GM21515 (cell line): ENCODE measurements around the gene HIPK2.

Experiments
- ATAC-seq: cut with Tn5 transposase; IDR thresholded peaks from one replicate; pipeline ENCODE4 v1.9.1; 2021; ENCODE audit not compliant: unreplicated experiment

HIPK2 gene

GRCh38 chr7:139699640-139700504 lies 77.9 kb downstream of the HIPK2 start:
- ATAC-seq, result no peak

GRCh38 chr7:139698844-139699243 lies 79.0 kb downstream of the HIPK2 start:
- no peak for ATAC-seq

- no peak for ATAC-seq
Observed at GRCh38 chr7:139698278-139698677, 79.5 kb downstream of the HIPK2 start.

GRCh38 chr7:139697056-139697455 lies 80.7 kb downstream of the HIPK2 start:
- no peak for ATAC-seq

GRCh38 chr7:139696552-139696951 lies 81.2 kb downstream of the HIPK2 start:
- ATAC-seq, result peak; percentile 42

GRCh38 chr7:139695588-139695987 lies 82.2 kb downstream of the HIPK2 start:
- no peak for ATAC-seq

GRCh38 chr7:139695051-139695450 lies 82.7 kb downstream of the HIPK2 start:
- no peak for ATAC-seq

- no peak for ATAC-seq
Observed at GRCh38 chr7:139694389-139694676, 83.5 kb downstream of the HIPK2 start.

- ATAC-seq, result no peak
Observed at GRCh38 chr7:139693651-139694388, 84.0 kb downstream of the HIPK2 start.

GRCh38 chr7:139692723-139693122 lies 85.1 kb downstream of the HIPK2 start:
- ATAC-seq, result no peak

GRCh38 chr7:139691253-139691781 lies 86.5 kb downstream of the HIPK2 start:
- ATAC-seq, result no peak

GRCh38 chr7:139687980-139688632 lies 89.7 kb downstream of the HIPK2 start:
- no peak for ATAC-seq

- no peak for ATAC-seq
Observed at GRCh38 chr7:139687211-139687954, 90.4 kb downstream of the HIPK2 start.

GRCh38 chr7:139683137-139683921 lies 94.5 kb downstream of the HIPK2 start:
- peak; percentile 66 for ATAC-seq

GRCh38 chr7:139682136-139683013 lies 95.4 kb downstream of the HIPK2 start:
- ATAC-seq, result peak; percentile 29

GRCh38 chr7:139681812-139682135 lies 96.0 kb downstream of the HIPK2 start:
- no peak for ATAC-seq

GRCh38 chr7:139681463-139681755 lies 96.4 kb downstream of the HIPK2 start:
- no peak for ATAC-seq

GRCh38 chr7:139680676-139681462 lies 96.9 kb downstream of the HIPK2 start:
- no peak for ATAC-seq
